GM19351 (cell line): ENCODE measurements around the gene ZBTB9.

Experiments used
- ATAC-seq: cut with Tn5 transposase; IDR thresholded peaks from one replicate; pipeline ENCODE4 v1.9.1; 2021; ENCODE audit warnings: mild to moderate bottlenecking, moderate library complexity; ENCODE audit not compliant: unreplicated experiment

The ZBTB9 gene

DNA sequence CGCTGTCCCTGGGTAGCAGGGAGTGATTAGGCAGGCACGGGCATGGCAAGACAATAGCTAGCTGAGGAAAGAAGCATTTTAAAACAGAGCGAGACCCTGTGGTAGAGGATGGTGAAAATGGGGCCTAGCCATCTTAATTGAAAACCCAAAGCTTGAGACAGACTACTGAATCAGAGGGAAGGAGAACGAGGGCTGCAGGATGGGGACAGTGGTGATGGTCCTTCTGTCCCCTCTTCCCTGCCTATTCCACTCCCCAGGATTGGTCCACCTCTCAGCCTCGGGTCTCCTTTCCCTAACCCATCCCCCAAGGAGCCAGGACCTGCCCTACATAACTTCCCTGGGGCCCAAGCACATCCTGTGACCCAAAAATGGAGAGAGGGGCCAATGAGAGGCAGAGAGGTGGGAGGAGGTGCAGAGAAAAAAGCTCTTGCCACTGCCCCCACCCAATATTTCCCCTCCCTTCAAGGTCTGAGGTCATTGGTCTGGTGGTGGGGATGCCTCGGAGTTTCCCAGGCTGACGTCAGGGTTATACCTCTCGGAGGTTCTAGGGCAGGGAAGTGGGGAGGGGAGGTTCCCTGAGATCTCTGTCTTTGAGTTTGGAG, 35.6 kb upstream of the ZBTB9 start:
- ATAC-seq: no peak

DNA sequence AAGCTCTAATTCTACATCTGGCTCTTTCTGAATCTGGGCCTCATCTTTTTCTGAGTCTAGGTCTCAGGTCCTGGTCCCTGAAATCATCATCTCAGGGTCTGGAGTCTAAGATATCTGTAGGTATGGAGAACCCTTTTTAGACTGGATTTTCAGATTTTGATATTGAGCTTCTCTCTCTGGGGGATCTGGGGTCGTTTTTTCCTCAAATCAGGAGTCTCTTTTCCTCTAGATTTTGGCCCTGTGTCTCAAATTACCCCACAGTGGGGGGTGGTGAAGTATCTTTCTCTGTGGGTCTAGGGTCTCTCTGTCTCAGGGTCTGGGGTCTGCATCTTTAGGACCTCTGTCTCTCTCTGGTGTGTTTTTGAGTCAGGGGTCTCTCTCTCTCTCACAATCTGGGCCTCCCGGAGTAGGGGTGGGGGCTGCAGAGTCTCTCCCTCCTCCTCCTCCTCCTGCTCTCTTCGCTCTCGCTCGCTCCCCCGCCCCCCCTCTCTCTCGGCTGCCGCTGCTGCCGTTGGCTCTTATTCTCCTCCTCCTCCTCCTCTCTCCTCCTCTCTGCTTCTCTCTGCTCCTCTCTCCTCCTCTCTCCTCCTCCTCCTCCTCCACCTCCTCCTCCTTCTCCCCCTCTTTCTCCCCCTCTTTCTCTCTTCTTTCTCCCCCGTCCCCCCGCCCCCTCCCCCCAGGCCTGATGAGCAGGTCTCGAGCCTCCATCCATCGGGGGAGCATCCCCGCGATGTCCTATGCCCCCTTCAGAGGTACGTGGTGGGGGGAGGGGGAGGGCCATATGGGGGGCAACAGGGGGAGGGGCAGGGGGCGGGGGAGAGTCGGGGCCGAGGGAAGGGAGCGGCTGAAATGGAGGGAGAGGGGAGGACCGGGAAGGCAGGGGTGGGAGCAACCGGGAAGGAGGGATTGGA, 34.5 kb upstream of the ZBTB9 start, which contains the start of gene SYNGAP1:
Gene SYNGAP1 (plus strand): TSS at position 486 of the 911 bp plus-strand sequence. CDS start 200 bp downstream, at position 686.
- ATAC-seq: no peak

GRCh38 chr6:33420491-33421343, 33.7 kb upstream of the ZBTB9 start:
- no peak for ATAC-seq

DNA sequence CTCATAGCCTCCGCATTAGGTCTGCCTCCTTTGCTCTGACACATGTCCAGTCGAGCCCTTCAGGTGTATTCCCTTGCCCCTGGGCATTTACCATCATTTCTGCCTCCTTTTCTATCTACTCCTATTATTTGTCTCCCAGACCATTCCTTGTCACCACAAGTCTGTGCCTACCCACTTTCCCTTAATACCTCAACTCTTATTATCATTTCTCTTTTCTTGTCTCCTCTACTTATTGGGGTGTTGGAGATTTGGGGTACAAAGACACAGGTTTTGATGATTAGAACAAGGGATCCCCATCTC, 33.1 kb upstream of the ZBTB9 start:
- no peak for ATAC-seq

GRCh38 chr6:33423777-33424176, 30.6 kb upstream of the ZBTB9 start:
- no peak for ATAC-seq

GRCh38 chr6:33424855-33425667, 29.3 kb upstream of the ZBTB9 start:
- ATAC-seq: no peak

DNA sequence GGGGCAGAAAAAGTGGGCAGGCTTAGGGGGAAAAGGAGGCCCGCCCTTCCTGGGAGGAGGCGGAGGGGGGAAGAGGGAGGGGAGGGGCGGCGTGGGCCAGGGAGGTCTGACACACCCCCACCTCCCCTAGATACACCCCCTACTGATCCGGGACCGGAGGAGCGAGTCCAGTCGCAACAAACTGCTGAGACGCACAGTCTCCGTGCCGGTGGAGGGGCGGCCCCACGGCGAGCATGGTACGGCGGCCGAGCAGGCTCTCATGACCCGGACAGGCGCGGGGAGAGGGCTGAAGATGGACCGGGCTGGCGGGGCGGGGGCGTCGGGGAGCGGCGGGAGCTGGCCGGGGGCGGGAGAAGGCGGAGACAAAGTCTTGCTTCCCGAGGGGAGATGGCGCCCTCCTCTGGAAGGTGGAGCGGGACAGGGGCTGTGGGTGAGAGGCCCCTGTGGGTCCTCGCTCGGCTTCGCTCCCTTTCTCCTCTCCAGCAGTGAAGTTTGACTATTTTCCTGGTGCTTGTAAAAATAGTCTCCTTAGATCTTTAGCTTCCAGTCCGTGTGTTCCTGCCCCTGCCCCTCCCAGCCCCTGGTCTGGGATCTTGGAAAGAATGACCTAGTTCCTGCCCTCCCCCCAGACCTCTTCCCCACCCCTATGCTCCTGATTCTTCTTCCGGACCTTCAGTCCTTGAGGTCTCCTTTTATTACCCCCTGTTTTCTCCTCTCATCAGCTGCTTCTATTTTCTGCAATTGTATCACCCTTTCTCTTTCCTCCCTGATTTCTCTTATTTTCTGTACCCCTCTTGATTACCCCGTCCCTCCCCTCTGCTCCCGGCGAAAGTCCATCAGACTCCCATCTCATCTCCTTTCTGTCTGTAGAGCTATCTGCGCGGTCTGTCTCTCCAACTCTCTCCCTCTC, 28.5 kb upstream of the ZBTB9 start:
- ATAC-seq: peak; percentile 45

DNA sequence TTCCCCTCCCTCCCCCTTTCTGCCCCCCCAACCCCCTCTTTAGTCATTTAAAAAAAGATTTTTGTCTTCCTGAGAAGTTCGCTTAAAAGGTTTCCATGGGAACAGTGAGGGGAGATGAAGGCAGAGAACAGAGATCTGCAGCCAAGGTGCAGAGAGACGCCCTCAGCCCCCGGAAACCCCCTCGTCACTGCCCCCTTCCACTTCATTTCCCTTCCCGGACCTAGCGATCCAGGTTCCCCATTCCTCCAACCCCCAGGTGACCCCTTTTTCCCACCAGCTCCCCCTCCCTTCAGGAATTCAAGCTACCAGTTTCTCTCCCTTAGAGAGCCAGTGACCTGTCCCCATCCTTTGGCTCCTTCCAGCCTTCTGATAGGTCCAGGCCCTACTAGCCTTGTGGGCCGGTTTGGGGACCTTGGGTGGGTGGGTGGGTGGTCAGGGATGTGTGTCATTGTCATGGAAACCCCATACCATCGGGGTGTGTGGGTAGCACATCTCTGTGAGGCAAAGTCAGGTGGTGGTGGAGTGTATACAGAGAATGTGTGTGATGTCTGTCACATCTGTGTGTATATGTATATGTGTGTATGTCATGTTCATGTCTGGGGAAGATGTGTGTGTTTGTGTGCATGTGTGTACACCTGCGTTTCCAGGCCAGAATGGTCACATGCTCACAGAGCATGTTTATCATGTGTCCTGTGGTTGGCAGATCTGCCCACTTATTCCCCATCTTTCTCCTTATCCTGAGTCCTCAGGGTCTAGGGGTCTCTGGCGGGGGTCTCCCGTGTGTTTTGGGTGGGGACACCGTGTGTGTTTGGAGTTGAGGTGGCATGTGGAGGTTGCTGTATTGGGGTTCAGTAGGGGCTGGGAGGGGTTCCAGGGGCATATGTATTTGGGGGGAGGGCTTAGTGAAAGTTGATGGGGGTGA, 27.5 kb upstream of the ZBTB9 start:
- ATAC-seq: no peak

- ATAC-seq: no peak
Observed at GRCh38 chr6:33427585-33428223, 26.7 kb upstream of the ZBTB9 start.

DNA sequence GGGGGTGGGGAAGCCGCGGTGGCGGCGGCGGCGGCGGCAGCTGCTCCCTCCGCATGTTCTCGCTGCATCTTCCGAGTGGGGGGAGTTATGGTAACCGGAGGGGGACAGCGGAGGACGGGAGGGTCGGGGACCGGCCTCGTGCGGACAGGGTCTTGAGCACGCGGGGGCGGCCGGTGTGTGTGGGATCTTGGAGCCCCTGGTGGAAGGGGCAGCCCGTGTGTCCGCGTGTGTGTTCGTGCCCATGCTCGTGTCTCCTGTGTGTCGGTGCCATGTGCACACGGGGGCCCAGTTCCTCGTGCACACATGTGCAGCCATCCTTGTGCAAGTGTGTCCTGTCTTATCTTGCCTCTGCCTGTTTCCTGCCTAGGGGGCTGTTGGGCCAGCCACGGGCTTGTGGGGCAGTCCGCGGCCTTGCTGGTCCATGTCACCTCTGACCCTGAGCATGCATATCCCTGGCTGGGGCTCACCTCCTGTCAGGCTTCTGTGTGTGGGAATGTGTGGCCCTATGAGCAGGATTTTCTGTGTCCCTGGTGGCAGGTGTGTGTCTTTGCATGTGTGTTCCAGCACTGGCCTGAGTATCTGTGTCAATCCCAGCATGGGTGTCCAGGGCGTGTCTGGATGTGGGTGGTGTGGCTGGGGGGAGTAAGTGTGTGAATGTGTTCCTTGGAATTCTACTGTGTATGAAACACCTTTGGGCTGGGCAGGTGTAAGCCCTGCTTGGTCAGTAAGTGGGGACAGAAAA, 26.0 kb upstream of the ZBTB9 start:
- no peak for ATAC-seq

- ATAC-seq: no peak
Observed at GRCh38 chr6:33428966-33429749, 25.2 kb upstream of the ZBTB9 start.

DNA sequence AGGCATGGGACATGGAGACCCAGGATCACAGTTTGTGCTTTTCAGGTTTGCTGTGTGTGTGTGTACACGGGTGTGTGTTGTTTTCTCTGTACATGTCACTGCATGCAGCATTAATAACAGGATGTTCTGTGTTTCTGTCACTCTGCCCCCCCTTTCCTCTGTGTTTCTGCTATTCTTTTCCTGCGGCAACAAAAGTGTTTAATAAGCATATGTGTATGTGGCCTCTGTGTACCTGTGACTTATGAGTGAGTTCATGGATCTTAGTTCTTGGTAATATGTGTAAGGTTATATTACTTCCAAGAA, 24.7 kb upstream of the ZBTB9 start:
- no peak for ATAC-seq

DNA sequence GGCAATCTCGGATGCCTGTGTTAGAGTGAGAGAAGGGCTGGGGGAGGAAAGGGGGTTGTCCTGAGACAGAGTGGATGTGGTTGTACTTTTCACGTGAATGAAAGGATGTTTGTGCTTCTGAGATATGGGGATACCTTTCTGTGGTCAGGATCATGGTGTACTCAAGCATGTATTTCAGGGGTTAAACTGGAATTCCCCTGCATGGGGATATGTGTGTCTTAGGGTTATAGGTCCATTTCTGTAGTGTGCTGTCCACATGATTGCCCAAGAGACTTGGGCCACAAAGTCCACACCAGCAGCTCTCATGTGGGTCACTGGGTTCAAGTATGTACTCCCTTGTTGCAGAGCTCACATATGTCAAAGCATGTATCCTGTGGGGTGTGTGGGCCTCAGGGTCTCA, 24.0 kb upstream of the ZBTB9 start:
- ATAC-seq: no peak

- peak; percentile 72 for ATAC-seq
Observed at GRCh38 chr6:33430991-33431879, 23.1 kb upstream of the ZBTB9 start.

GRCh38 chr6:33431880-33432541, 22.4 kb upstream of the ZBTB9 start:
- no peak for ATAC-seq
